Measurements from ENCODE around the gene CAMK2B.

CAMK2B gene

DNA sequence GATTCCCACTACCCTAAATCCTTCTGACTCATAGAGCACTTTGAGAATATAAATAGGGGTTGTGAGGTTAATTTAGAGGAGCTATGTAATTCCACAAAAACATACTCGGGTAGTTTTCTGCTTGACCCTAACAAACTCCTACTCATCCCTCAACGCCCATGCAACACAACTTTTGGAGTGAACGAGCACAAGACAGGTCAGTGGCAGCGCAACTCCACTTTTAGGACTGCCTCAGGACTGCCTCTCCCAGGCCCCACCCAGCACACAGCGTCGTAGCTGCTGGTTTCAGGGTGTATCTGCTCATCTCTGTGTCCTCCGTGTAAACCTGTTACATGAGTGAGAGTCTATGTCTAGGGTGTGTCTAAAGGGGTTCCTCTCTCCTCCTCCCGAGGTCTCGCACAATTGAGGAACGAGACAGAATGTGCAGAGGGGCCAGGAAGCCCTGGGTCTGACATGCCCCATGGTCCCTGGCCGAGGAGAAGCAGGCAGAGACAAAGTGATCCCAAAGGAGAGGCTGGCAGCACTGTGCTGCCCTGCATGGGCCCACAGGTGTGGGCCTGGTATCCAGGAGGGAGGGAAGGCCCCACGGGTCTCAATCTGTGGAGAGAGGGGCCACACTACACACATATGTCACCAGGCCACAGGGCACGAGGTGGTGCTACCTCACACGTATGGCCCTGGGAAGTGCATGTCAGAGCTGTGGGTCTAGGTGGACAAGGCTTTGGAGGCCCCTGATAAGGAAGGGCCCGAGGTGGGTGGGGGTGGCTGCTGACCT lies 45.5 kb downstream of the CAMK2B start:
- Histone ChIP-seq H3K4me3 (ENCODE audit: low read length, poor library complexity, severe bottlenecking) (no peak overlapping the region), H3K36me3 (ENCODE audit: insufficient read depth, low read length) (no peaks in the 10 kb centered on the region), H3K9me3 (ENCODE audit: insufficient read depth, low read depth, low read length) (no peaks in the 10 kb centered on the region), H2AFZ (ENCODE audit: low read length) (no peak overlapping the region), H4K20me1 (ENCODE audit: insufficient read depth, low read length, poor library complexity, severe bottlenecking) (no peaks in the 10 kb centered on the region), H3K79me2 (ENCODE audit: insufficient read depth, low read length) (no peaks in the 10 kb centered on the region), H3K9me2 (replicated peaks; ENCODE audit: low read depth, low read length) (no peaks in the 10 kb centered on the region), H3K4me2 (ENCODE audit: low read depth, low read length, poor library complexity, severe bottlenecking) (no peak overlapping the region), H3F3A (ENCODE audit: low read depth) (no peaks in the 10 kb centered on the region), H3K9ac (ENCODE audit: low read depth, low read length, poor library complexity, severe bottlenecking) (no peak overlapping the region), H3K4me1 (ENCODE audit: insufficient read depth, low read length, poor library complexity, severe bottlenecking) (no peaks in the 10 kb centered on the region), H3K27me3 (ENCODE audit: insufficient read depth, low read length, poor library complexity, severe bottlenecking) (no peaks in the 10 kb centered on the region)
- TF ChIP-seq, protein P1, sequence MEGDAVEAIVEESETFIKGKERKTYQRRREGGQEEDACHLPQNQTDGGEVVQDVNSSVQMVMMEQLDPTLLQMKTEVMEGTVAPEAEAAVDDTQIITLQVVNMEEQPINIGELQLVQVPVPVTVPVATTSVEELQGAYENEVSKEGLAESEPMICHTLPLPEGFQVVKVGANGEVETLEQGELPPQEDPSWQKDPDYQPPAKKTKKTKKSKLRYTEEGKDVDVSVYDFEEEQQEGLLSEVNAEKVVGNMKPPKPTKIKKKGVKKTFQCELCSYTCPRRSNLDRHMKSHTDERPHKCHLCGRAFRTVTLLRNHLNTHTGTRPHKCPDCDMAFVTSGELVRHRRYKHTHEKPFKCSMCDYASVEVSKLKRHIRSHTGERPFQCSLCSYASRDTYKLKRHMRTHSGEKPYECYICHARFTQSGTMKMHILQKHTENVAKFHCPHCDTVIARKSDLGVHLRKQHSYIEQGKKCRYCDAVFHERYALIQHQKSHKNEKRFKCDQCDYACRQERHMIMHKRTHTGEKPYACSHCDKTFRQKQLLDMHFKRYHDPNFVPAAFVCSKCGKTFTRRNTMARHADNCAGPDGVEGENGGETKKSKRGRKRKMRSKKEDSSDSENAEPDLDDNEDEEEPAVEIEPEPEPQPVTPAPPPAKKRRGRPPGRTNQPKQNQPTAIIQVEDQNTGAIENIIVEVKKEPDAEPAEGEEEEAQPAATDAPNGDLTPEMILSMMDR (conservative IDR thresholded peaks at IDR 0.05; ENCODE audit: low read length), result no peak
- TF ChIP-seq EZH2phosphoT487 (IDR thresholded peaks at IDR 0.05; ENCODE audit: borderline replicate concordance), result no peak

DNA sequence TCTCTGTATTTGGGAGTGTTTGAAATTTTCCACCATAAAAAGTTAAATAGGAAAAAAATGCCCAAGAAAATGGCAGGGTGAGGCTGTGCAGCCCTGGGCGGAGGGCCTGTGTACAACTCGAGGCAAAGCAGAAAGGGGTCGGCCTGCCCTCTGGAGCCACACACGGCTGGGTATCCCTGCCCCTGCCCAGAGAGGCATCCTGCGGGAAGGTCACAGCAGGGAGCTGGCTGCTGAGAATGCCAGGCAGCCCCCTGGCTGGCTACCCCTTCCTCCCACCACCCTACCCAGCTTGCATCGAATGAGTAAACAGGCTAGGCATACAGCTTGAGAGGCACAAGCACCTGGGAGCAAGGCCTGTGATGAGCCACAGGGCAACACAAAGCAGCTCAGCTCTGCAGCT lies 46.1 kb downstream of the CAMK2B start:
- no peak overlapping the region for H2AFZ ChIP-seq (ENCODE audit: low read length)
- no peak overlapping the region for H3K9ac ChIP-seq (ENCODE audit: low read depth, low read length, poor library complexity, severe bottlenecking)
- H3F3A ChIP-seq (ENCODE audit: low read depth), result no peaks in the 10 kb centered on the region
- H3K27me3 ChIP-seq (ENCODE audit: insufficient read depth, low read length, poor library complexity, severe bottlenecking), result no peaks in the 10 kb centered on the region
- H3K9me3 ChIP-seq (ENCODE audit: insufficient read depth, low read depth, low read length), result no peaks in the 10 kb centered on the region
- H3K4me1 ChIP-seq (ENCODE audit: insufficient read depth, low read length, poor library complexity, severe bottlenecking), result no peaks in the 10 kb centered on the region
- no peaks in the 10 kb centered on the region for H3K36me3 ChIP-seq (ENCODE audit: insufficient read depth, low read length)
- no peaks in the 10 kb centered on the region for H3K9me2 ChIP-seq (replicated peaks; ENCODE audit: low read depth, low read length)
- no peaks in the 10 kb centered on the region for H3K79me2 ChIP-seq (ENCODE audit: insufficient read depth, low read length)
- H3K4me2 ChIP-seq (ENCODE audit: low read depth, low read length, poor library complexity, severe bottlenecking), result no peak overlapping the region
- TF ChIP-seq EZH2phosphoT487 (IDR thresholded peaks at IDR 0.05; ENCODE audit: borderline replicate concordance), result no peak
- TF ChIP-seq, protein P1 (conservative IDR thresholded peaks at IDR 0.05; ENCODE audit: low read length), result no peak
- no peaks in the 10 kb centered on the region for H4K20me1 ChIP-seq (ENCODE audit: insufficient read depth, low read length, poor library complexity, severe bottlenecking)
- no peak overlapping the region for H3K4me3 ChIP-seq (ENCODE audit: low read length, poor library complexity, severe bottlenecking)

DNA sequence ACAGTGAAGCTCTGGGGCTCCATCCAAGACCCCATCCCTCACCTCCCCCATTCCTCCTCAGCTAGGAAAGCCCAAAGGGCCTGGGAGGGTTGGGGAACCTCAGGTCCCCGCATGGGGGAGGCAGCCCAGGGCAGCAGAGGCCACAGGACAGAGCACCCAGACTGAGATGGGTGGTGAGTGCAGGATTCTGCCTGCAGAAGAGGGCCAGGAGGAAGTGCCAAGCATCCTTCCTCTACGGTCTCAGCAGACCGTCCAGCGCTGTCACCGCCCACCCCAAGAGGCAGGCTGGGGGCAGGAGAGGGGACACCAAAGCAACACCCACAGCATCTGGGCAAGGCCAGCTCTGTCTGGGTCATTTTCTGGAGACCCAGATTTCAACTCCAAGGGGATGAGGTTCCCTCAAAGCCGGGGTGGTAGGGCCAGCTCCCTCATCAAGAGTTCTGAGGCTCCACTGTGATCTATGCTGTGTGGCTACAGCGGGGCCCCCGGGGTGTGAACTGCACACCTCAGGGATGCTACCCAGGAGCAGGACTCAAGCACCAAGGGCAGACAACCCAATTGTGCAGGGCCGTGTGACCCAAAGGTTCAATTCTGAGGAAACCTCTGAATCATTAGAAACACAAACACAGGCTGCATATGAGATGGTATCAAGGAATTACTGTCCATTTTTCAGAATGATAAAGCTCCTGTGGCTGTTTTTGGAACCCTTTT lies 46.8 kb downstream of the CAMK2B start:
- Histone ChIP-seq H3K4me1 (ENCODE audit: insufficient read depth, low read length, poor library complexity, severe bottlenecking) (no peaks in the 10 kb centered on the region), H3K36me3 (ENCODE audit: insufficient read depth, low read length) (no peaks in the 10 kb centered on the region), H3K4me2 (ENCODE audit: low read depth, low read length, poor library complexity, severe bottlenecking) (no peak overlapping the region), H3K9ac (ENCODE audit: low read depth, low read length, poor library complexity, severe bottlenecking) (no peak overlapping the region), H3K79me2 (ENCODE audit: insufficient read depth, low read length) (no peaks in the 10 kb centered on the region), H4K20me1 (ENCODE audit: insufficient read depth, low read length, poor library complexity, severe bottlenecking) (no peaks in the 10 kb centered on the region), H3K27me3 (ENCODE audit: insufficient read depth, low read length, poor library complexity, severe bottlenecking) (no peaks in the 10 kb centered on the region), H3K4me3 (ENCODE audit: low read length, poor library complexity, severe bottlenecking) (no peak overlapping the region), H3F3A (ENCODE audit: low read depth) (no peaks in the 10 kb centered on the region), H3K9me3 (ENCODE audit: insufficient read depth, low read depth, low read length) (no peaks in the 10 kb centered on the region), H2AFZ (ENCODE audit: low read length) (no peak overlapping the region), H3K9me2 (replicated peaks; ENCODE audit: low read depth, low read length) (no peaks in the 10 kb centered on the region)
- no peak for TF ChIP-seq EZH2phosphoT487 (IDR thresholded peaks at IDR 0.05; ENCODE audit: borderline replicate concordance)
- TF ChIP-seq, protein P1 (conservative IDR thresholded peaks at IDR 0.05; ENCODE audit: low read length), result no peak

All from Loucy (cell line).